Mesenchymal stem cell (in vitro differentiated cells and primary cell): ENCODE results near the gene IFITM1.
"Not testable (repeated sequence)": the region's sequence is repeated elsewhere in the genome, so short reads cannot be mapped to it uniquely, and the experiment has no call there.

Source experiments
- DNase-seq: peaks from one replicate; pipeline ENCODE4 v3.0.0-alpha.2; 2013
- H2AFZ ChIP-seq: one replicate; pipeline ENCODE4 v1.6.1; 2013; ENCODE audit warnings: low read depth, mild to moderate bottlenecking, control low read depth, inconsistent platforms, low read length, moderate library complexity
- H2AK5ac ChIP-seq: 2 replicates; pipeline ENCODE4 v1.6.1; 2013; ENCODE audit warnings: low read length, moderate library complexity, mild to moderate bottlenecking, inconsistent platforms; ENCODE audit not compliant: severe bottlenecking
- H2BK120ac ChIP-seq: one replicate; pipeline ENCODE4 v1.6.1; 2013; ENCODE audit warnings: low read depth, mild to moderate bottlenecking, inconsistent platforms, low read length, moderate library complexity
- H2BK12ac ChIP-seq, 2 experiments: one replicate each; pipeline ENCODE4 v1.6.1; 2013; ENCODE audit warnings: inconsistent platforms in 2 of 2, low read length in 2 of 2, mild to moderate bottlenecking in 2 of 2, moderate library complexity in 2 of 2, control low read depth in 1 of 2
- H2BK15ac ChIP-seq: one replicate; pipeline ENCODE4 v1.6.1; 2013; ENCODE audit warnings: mild to moderate bottlenecking, low read depth, inconsistent platforms; ENCODE audit not compliant: poor library complexity, severe bottlenecking
- H2BK5ac ChIP-seq: 2 replicates; pipeline ENCODE4 v1.6.1; 2013; ENCODE audit warnings: low read depth, mild to moderate bottlenecking, low read length, control low read depth, inconsistent platforms; ENCODE audit not compliant: poor library complexity, severe bottlenecking
- H3K14ac ChIP-seq, 2 experiments: one replicate each; pipeline ENCODE4 v1.6.1; 2013; ENCODE audit warnings: inconsistent platforms in 2 of 2, low read length in 2 of 2, control low read depth in 1 of 2, mild to moderate bottlenecking in 1 of 2, moderate library complexity in 1 of 2
- H3K18ac ChIP-seq, 2 experiments: one replicate each; pipeline ENCODE4 v1.6.1; 2013; ENCODE audit warnings: inconsistent platforms in 2 of 2, low read length in 2 of 2, control low read depth in 1 of 2, low read depth in 1 of 2, mild to moderate bottlenecking in 1 of 2
- H3K23ac ChIP-seq, 2 experiments: one replicate each; pipeline ENCODE4 v1.6.1; 2013; ENCODE audit warnings: inconsistent platforms in 2 of 2, low read length in 2 of 2, mild to moderate bottlenecking in 2 of 2, moderate library complexity in 2 of 2, control low read depth in 1 of 2
- H3K27ac ChIP-seq: 2 replicates; pipeline ENCODE4 v1.5.1; 2013; ENCODE audit warnings: mild to moderate bottlenecking, moderate library complexity, low read length, control low read depth, inconsistent platforms; ENCODE audit not compliant: poor library complexity, severe bottlenecking
- H3K27me3 ChIP-seq, 2 experiments: 2 replicates each; pipeline versions ENCODE4 v1.6.1 to v1.7.0; 2013; ENCODE audit warnings: low read length in 2 of 2, mild to moderate bottlenecking in 2 of 2, moderate library complexity in 2 of 2, control low read depth in 1 of 2, inconsistent platforms in 1 of 2; ENCODE audit not compliant: control insufficient read depth in 1 of 2, insufficient read depth in 1 of 2
- H3K36me3 ChIP-seq, 2 experiments: 2 replicates each; pipeline versions ENCODE4 v1.6.1 to v1.7.0; 2013; ENCODE audit warnings: low read length in 2 of 2, control low read depth in 1 of 2, inconsistent platforms in 1 of 2, low read depth in 1 of 2, mild to moderate bottlenecking in 1 of 2; ENCODE audit not compliant: insufficient read depth in 2 of 2, control insufficient read depth in 1 of 2
- H3K4ac ChIP-seq, 2 experiments: one replicate each; pipeline ENCODE4 v1.6.1; 2013; ENCODE audit warnings: inconsistent platforms in 2 of 2, low read length in 2 of 2, mild to moderate bottlenecking in 2 of 2, moderate library complexity in 2 of 2, control low read depth in 1 of 2, low read depth in 1 of 2
- H3K4me1 ChIP-seq: 2 replicates; pipeline ENCODE4 v1.6.1; 2013; ENCODE audit warnings: low read depth, low read length, control low read depth; ENCODE audit not compliant: control insufficient read depth, insufficient read depth
- H3K4me2 ChIP-seq: 2 replicates; pipeline ENCODE4 v1.6.1; 2013; ENCODE audit warnings: low read length, mild to moderate bottlenecking, inconsistent platforms; ENCODE audit not compliant: poor library complexity, severe bottlenecking
- H3K4me3 ChIP-seq, 2 experiments: 2 replicates each; pipeline versions ENCODE4 v1.5.1 to v1.7.0; 2013; ENCODE audit warnings: low read length in 2 of 2, mild to moderate bottlenecking in 2 of 2, control low read depth in 1 of 2, low read depth in 1 of 2; ENCODE audit not compliant: insufficient read depth in 1 of 2
- H3K79me1 ChIP-seq: replicated peaks from 2 replicates; pipeline ENCODE4 v1.6.1; 2013; ENCODE audit warnings: mild to moderate bottlenecking, control low read depth, low read length, inconsistent platforms; ENCODE audit not compliant: poor library complexity, severe bottlenecking
- H3K9ac ChIP-seq: 2 replicates; pipeline ENCODE4 v1.7.0; 2013; ENCODE audit warnings: mild to moderate bottlenecking, low read length, moderate library complexity
- H3K9me3 ChIP-seq: 2 replicates; pipeline ENCODE4 v1.7.0; 2013; ENCODE audit warnings: mild to moderate bottlenecking, low read length; ENCODE audit not compliant: control insufficient read depth
- H4K8ac ChIP-seq: one replicate; pipeline ENCODE4 v1.6.1; 2013; ENCODE audit warnings: inconsistent platforms, mild to moderate bottlenecking, low read length, moderate library complexity
- H4K91ac ChIP-seq: one replicate; pipeline ENCODE4 v1.6.1; 2013; ENCODE audit warnings: mild to moderate bottlenecking, low read length, inconsistent platforms
- WGBS: methylation state at CpG from one replicate; pipeline ENCODE4 v1.1.7; 2013; ENCODE audit warnings: mixed read lengths; 5-methylcytosine and 5-hydroxymethylcytosine counted together

IFITM1 gene

GRCh38 chr11:332651-333480 is 19.0 kb downstream of the IFITM1 start:
- no peaks in the 10 kb centered on the region for H3K36me3 ChIP-seq
- no peaks in the 10 kb centered on the region for H3K79me1 ChIP-seq
- peak overlapping the region; percentile 74 for H4K91ac ChIP-seq
- H2AK5ac ChIP-seq = no peak overlapping the region
- H3K27me3 ChIP-seq = no peaks in the 10 kb centered on the region
- no peak overlapping the region for H3K9ac ChIP-seq
- peak overlapping the region in 1 of 2 experiments; percentile 47 for H2BK12ac ChIP-seq
- no peak overlapping the region for H3K14ac ChIP-seq
- H3K4me3 ChIP-seq = no peak overlapping the region
- H4K8ac ChIP-seq = no peak overlapping the region
- H3K18ac ChIP-seq = no peak overlapping the region
- no peak for DNase-seq
- peaks cover 16% of the 10 kb centered on the region for H3K4me1 ChIP-seq
- no peak overlapping the region for H2BK5ac ChIP-seq
- H3K4me2 ChIP-seq = no peak overlapping the region
- H3K9me3 ChIP-seq = no peaks in the 10 kb centered on the region
- WGBS = 97% methylated on average over 23 of the region's 23 CpGs
- no peak overlapping the region for H2BK15ac ChIP-seq
- H3K4ac ChIP-seq = no peak overlapping the region
- no peak overlapping the region for H3K27ac ChIP-seq
- H2BK120ac ChIP-seq = no peak overlapping the region
- H2AFZ ChIP-seq = no peak overlapping the region
- H3K23ac ChIP-seq = no peak overlapping the region

GRCh38 chr11:333616-334263 is 19.9 kb downstream of the IFITM1 start:
- Histone ChIP-seq H2BK12ac (peak overlapping the region in 1 of 2 experiments; percentile 96), H3K18ac (peak overlapping the region in 1 of 2 experiments; percentile 27), H2BK15ac (peak overlapping the region; percentile 21), H3K4me1 (peaks cover 13% of the 10 kb centered on the region), H2AFZ (peak overlapping the region; percentile 66), H3K4ac (peak overlapping the region; percentile 28 to 76)
- not testable (repeated sequence) for DNase-seq, H3K4me2 ChIP-seq, H2BK120ac ChIP-seq, H3K9ac ChIP-seq, H3K79me1 ChIP-seq, H4K8ac ChIP-seq, H3K14ac ChIP-seq, H3K4me3 ChIP-seq, H3K9me3 ChIP-seq, H3K23ac ChIP-seq, H4K91ac ChIP-seq, H3K27me3 ChIP-seq, H2BK5ac ChIP-seq, H3K36me3 ChIP-seq, H2AK5ac ChIP-seq, H3K27ac ChIP-seq
- WGBS = 75% methylated on average over 16 of the region's 17 CpGs

- Histone ChIP-seq H3K4ac (peak overlapping the region; percentile 28 to 76), H3K14ac (no peak overlapping the region), H2BK15ac (peak overlapping the region; percentile 30), H2AK5ac (peak overlapping the region; percentile 36), H2AFZ (peak overlapping the region; percentile 66), H3K27ac (no peak overlapping the region), H2BK120ac (no peak overlapping the region), H4K8ac (peak overlapping the region; percentile 59), H3K18ac (peak overlapping the region; percentile 37 to 67), H3K4me1 (peaks cover 13% of the 10 kb centered on the region), H2BK12ac (peak overlapping the region in 1 of 2 experiments; percentile 96), H3K4me2 (no peak overlapping the region), H3K79me1 (no peaks in the 10 kb centered on the region), H3K9ac (peak overlapping the region; percentile 20), H3K23ac (no peak overlapping the region), H3K4me3 (peak overlapping the region in 1 of 2 experiments; percentile 16), H3K9me3 (no peaks in the 10 kb centered on the region), H4K91ac (no peak overlapping the region), H3K27me3 (no peaks in the 10 kb centered on the region), H3K36me3 (no peaks in the 10 kb centered on the region), H2BK5ac (no peak overlapping the region)
- WGBS = 28% methylated on average over 24 of the region's 25 CpGs
- peak; percentile 25 for DNase-seq
These were observed 20.6 kb downstream of the IFITM1 start for GRCh38 chr11:334264-334994.
